KMS-11 (cell line): ENCODE data around the gene TENM4.

Experiments used
- H2AFZ ChIP-seq: fragments of 200-600 bp; sonication (generic); 2 replicates; pipeline ENCODE4 v1.6.1; 2016; ENCODE audit warnings: antibody characterized with exemption, mixed run types, low read depth
- H3K27ac ChIP-seq: fragments of 200-600 bp; sonication (generic); 2 replicates; pipeline ENCODE4 v1.6.1; 2016; ENCODE audit warnings: mild to moderate bottlenecking, mixed run types
- H3K27me3 ChIP-seq: fragments of 200-600 bp; sonication (generic); 2 replicates; pipeline ENCODE4 v1.6.1; 2017; ENCODE audit warnings: mild to moderate bottlenecking, low read depth, mixed run types, moderate library complexity; ENCODE audit not compliant: insufficient read depth
- H3K36me3 ChIP-seq: fragments of 200-600 bp; sonication (generic); 2 replicates; pipeline ENCODE4 v1.6.1; 2017; ENCODE audit warnings: mild to moderate bottlenecking, mixed run types; ENCODE audit not compliant: insufficient read depth
- H3K4me1 ChIP-seq: fragments of 200-600 bp; sonication (generic); 2 replicates; pipeline ENCODE4 v1.6.1; 2016; ENCODE audit warnings: mild to moderate bottlenecking, low read depth, mixed run types; ENCODE audit not compliant: poor library complexity, severe bottlenecking
- H3K4me2 ChIP-seq: fragments of 200-600 bp; sonication (generic); 2 replicates; pipeline ENCODE4 v1.7.0; 2016; ENCODE audit warnings: mild to moderate bottlenecking, mixed run types
- H3K4me3 ChIP-seq: fragments of 200-600 bp; sonication (generic); IDR thresholded peaks from 2 replicates; pipeline ENCODE4 v1.6.1; 2017; ENCODE audit warnings: low read depth, low read length, mixed read lengths; ENCODE audit not compliant: insufficient read depth
- H3K79me2 ChIP-seq: fragments of 200-600 bp; sonication (generic); 2 replicates; pipeline ENCODE4 v1.6.1; 2016; ENCODE audit warnings: low read depth, mixed run types; ENCODE audit not compliant: insufficient read depth
- H3K9ac ChIP-seq: fragments of 200-600 bp; sonication (generic); 2 replicates; pipeline ENCODE4 v1.6.1; 2016; ENCODE audit warnings: mild to moderate bottlenecking, mixed run types
- H4K20me1 ChIP-seq: fragments of 200-600 bp; sonication (generic); 2 replicates; pipeline ENCODE4 v1.6.1; 2016; ENCODE audit warnings: mild to moderate bottlenecking, mixed run types; ENCODE audit not compliant: insufficient read depth
- TF ChIP-seq, protein P1 (sequence below): fragments of 200-600 bp; sonication (generic); conservative IDR thresholded peaks from 2 replicates; pipeline ENCODE4 v1.6.1; 2017; ENCODE audit warnings: low read depth, mild to moderate bottlenecking, antibody characterized with exemption, low read length, moderate library complexity, mixed read lengths

The TENM4 gene

DNA sequence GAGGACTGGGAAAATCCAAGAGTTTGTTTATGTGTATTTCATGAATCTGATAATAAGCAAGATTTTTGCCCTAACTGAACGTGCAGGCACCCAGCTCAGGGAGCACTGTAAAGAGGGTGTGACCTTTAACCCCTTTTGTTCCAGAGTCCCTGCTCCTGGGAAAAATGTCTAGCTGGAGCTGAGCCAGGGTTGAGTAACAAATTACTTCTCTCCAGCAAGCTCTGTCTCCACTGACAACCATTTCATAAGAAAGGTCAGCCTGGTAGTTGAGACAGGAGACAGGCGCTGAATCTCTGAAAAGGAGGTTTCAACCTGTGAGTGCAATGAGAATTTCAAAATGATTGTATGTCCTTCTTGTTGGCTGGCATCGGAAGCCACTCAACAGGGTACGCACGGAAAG is 709.8 kb downstream of the TENM4 start:
- H3K4me3 ChIP-seq, result no peak overlapping the region
- H3K4me1 ChIP-seq, result no peaks in the 10 kb centered on the region
- no peaks in the 10 kb centered on the region for H3K27me3 ChIP-seq
- H3K4me2 ChIP-seq, result no peak overlapping the region
- no peaks in the 10 kb centered on the region for H4K20me1 ChIP-seq
- TF ChIP-seq, protein P1, sequence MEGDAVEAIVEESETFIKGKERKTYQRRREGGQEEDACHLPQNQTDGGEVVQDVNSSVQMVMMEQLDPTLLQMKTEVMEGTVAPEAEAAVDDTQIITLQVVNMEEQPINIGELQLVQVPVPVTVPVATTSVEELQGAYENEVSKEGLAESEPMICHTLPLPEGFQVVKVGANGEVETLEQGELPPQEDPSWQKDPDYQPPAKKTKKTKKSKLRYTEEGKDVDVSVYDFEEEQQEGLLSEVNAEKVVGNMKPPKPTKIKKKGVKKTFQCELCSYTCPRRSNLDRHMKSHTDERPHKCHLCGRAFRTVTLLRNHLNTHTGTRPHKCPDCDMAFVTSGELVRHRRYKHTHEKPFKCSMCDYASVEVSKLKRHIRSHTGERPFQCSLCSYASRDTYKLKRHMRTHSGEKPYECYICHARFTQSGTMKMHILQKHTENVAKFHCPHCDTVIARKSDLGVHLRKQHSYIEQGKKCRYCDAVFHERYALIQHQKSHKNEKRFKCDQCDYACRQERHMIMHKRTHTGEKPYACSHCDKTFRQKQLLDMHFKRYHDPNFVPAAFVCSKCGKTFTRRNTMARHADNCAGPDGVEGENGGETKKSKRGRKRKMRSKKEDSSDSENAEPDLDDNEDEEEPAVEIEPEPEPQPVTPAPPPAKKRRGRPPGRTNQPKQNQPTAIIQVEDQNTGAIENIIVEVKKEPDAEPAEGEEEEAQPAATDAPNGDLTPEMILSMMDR, result no peak
- no peak overlapping the region for H3K27ac ChIP-seq
- no peak overlapping the region for H3K9ac ChIP-seq
- H3K79me2 ChIP-seq, result no peaks in the 10 kb centered on the region
- H2AFZ ChIP-seq, result no peak overlapping the region
- H3K36me3 ChIP-seq, result no peaks in the 10 kb centered on the region

DNA sequence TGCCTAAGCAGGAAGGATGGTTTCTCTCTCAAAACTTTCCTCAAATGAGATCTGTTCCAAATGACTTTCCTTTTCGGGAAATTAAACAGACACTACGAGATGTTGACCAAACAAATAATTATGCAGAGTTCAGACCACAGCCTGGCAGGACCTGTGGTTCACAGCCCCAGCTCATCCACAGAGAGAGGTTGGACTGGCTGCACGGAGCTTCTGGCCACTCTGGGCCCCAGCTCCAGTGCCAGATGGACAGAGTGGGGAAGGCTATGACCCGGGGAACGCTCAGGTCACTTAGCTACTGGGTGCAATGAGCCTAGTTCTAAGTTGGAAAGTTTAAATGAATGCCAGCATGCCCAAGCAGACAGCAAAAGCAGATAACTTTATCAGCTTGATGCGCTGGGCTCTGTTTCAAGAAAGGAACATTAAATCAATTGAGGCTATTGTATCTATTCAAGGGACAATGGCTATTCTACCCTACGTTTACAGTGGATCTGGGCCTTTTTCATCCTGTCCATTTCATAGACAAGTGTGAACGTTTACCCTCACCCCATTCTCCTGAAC is 710.5 kb downstream of the TENM4 start:
- Histone ChIP-seq H3K27me3 (no peaks in the 10 kb centered on the region), H3K4me2 (no peak overlapping the region), H3K36me3 (no peaks in the 10 kb centered on the region), H3K4me3 (no peak overlapping the region), H4K20me1 (no peaks in the 10 kb centered on the region), H3K4me1 (no peaks in the 10 kb centered on the region), H3K9ac (no peak overlapping the region), H3K79me2 (no peaks in the 10 kb centered on the region), H3K27ac (no peak overlapping the region), H2AFZ (no peak overlapping the region)
- TF ChIP-seq, protein P1, result no peak

DNA sequence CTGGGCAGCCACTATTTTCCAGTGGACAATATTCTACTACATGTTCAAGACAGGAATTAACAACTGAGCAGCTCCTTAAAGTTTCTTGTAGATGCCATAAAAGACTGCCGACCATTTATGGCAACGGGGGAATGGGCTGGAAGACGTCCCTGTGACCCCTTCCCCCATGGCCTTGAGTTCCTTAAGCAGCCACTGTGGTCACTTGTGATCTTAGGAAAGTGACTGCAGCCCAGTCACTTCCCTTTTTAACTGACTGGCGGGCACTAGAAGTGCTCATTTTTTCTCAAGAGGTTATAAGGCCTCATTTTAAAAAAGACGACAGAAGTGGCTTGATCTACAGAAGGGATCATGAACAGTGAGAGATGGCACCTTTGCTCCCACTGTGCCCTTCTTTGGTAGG is 713.0 kb downstream of the TENM4 start:
- TF ChIP-seq, protein P1, result no peak
- H3K9ac ChIP-seq, result no peak overlapping the region
- no peaks in the 10 kb centered on the region for H3K27me3 ChIP-seq
- no peak overlapping the region for H3K27ac ChIP-seq
- no peaks in the 10 kb centered on the region for H3K36me3 ChIP-seq
- H3K4me3 ChIP-seq, result no peak overlapping the region
- no peaks in the 10 kb centered on the region for H3K4me1 ChIP-seq
- H3K4me2 ChIP-seq, result no peak overlapping the region
- no peaks in the 10 kb centered on the region for H4K20me1 ChIP-seq
- H2AFZ ChIP-seq, result no peak overlapping the region
- H3K79me2 ChIP-seq, result no peaks in the 10 kb centered on the region

DNA sequence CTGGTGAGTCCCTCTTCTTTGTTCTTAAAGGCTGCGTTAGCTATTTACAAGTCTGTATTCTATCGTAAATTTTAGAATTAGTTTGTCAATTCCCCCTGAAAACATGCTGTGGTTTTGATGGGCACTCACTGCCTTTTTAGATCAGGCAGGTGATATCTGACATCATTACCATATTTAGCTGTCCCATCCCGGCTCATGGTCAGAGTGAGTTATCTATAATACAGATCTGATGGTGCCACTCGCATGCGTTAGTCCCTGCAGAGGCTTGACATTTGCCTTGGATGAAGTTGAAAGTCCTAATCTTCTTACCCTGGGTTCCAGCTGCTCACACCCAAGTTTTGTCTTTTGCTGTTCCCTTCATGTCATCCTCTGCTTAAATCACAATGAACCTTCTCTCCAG is 715.6 kb downstream of the TENM4 start:
- no peaks in the 10 kb centered on the region for H3K36me3 ChIP-seq
- H3K79me2 ChIP-seq, result no peaks in the 10 kb centered on the region
- no peak overlapping the region for H3K9ac ChIP-seq
- no peak overlapping the region for H2AFZ ChIP-seq
- no peak overlapping the region for H3K4me2 ChIP-seq
- no peak overlapping the region for H3K27ac ChIP-seq
- H3K4me3 ChIP-seq, result no peak overlapping the region
- no peaks in the 10 kb centered on the region for H3K4me1 ChIP-seq
- TF ChIP-seq, protein P1, result no peak
- H4K20me1 ChIP-seq, result no peaks in the 10 kb centered on the region
- H3K27me3 ChIP-seq, result no peaks in the 10 kb centered on the region
